ENCODE data around the gene STAP1. TPM values are rescaled to one million over a fixed set of nuclear protein-coding genes. Genes with fewer than 3 reads are reported as not detected.

STAP1 gene
- total RNA-seq, 1 donor: not detected

- Histone ChIP-seq H2AFZ (ENCODE audit: low read length) (no peak overlapping the region), H4K20me1 (ENCODE audit: insufficient read depth, low read length) (no peaks in the 10 kb centered on the region)
- TF ChIP-seq, protein P1, sequence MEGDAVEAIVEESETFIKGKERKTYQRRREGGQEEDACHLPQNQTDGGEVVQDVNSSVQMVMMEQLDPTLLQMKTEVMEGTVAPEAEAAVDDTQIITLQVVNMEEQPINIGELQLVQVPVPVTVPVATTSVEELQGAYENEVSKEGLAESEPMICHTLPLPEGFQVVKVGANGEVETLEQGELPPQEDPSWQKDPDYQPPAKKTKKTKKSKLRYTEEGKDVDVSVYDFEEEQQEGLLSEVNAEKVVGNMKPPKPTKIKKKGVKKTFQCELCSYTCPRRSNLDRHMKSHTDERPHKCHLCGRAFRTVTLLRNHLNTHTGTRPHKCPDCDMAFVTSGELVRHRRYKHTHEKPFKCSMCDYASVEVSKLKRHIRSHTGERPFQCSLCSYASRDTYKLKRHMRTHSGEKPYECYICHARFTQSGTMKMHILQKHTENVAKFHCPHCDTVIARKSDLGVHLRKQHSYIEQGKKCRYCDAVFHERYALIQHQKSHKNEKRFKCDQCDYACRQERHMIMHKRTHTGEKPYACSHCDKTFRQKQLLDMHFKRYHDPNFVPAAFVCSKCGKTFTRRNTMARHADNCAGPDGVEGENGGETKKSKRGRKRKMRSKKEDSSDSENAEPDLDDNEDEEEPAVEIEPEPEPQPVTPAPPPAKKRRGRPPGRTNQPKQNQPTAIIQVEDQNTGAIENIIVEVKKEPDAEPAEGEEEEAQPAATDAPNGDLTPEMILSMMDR (IDR thresholded peaks at IDR 0.05; ENCODE audit: extremely low read depth, low read depth, low read length): no peak
Measured at GRCh38 chr4:67638136-67638535, 79.6 kb downstream of the STAP1 start.

DNA sequence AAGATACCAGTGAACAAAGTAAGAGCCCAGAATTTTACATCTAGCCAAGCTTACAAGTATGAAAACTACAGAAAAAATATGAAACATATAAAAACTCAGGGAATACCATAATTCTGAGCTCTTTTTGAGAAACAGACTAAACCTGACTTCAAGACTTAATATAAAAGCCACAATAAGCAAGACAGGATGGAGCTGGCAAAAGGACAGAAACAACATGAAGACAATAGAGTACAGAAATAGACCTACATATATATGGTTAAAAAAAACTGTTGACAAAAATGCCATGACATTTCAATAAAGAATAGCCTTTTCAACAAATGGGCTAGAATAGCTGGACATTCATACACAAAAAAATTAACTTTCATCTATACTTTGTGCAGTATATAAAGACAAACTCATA lies 93.0 kb downstream of the STAP1 start:
- H4K20me1 ChIP-seq (ENCODE audit: insufficient read depth, low read length): no peaks in the 10 kb centered on the region
- no peaks in the 10 kb centered on the region for H3K27me3 ChIP-seq (ENCODE audit: insufficient read depth, low read length)
- no peak overlapping the region for H3K4me2 ChIP-seq (ENCODE audit: insufficient read depth, low read length)
- no peak overlapping the region for H3K4me3 ChIP-seq (ENCODE audit: insufficient read depth, low read length)
- TF ChIP-seq, protein P1 (IDR thresholded peaks at IDR 0.05; ENCODE audit: extremely low read depth, low read depth, low read length): no peak
- no peaks in the 10 kb centered on the region for H3K4me1 ChIP-seq (ENCODE audit: insufficient read depth, low read length)
- peaks cover 4% of the 10 kb centered on the region for H3K36me3 ChIP-seq (ENCODE audit: insufficient read depth, low read length)
- no peaks in the 10 kb centered on the region for H3K9me3 ChIP-seq (ENCODE audit: low read depth, low read length)
- DNase-seq (ENCODE audit: insufficient read length, low spot score, missing footprints): no peak
- H3K79me2 ChIP-seq (ENCODE audit: insufficient read depth, low read length): no peaks in the 10 kb centered on the region
- no peak overlapping the region for H3K27ac ChIP-seq (ENCODE audit: low read depth, low read length)
- no peak overlapping the region for H2AFZ ChIP-seq (ENCODE audit: low read length)

More at GRCh38 chr4:67638136-67638535, 79.6 kb downstream of the STAP1 start:
- H3K79me2 ChIP-seq (ENCODE audit: insufficient read depth, low read length): no peaks in the 10 kb centered on the region
- no peaks in the 10 kb centered on the region for H3K4me1 ChIP-seq (ENCODE audit: insufficient read depth, low read length)
- H3K27me3 ChIP-seq (ENCODE audit: insufficient read depth, low read length): no peaks in the 10 kb centered on the region
- no peak overlapping the region for H3K27ac ChIP-seq (ENCODE audit: low read depth, low read length)
- no peak for DNase-seq (ENCODE audit: insufficient read length, low spot score, missing footprints)
- no peak overlapping the region for H3K4me3 ChIP-seq (ENCODE audit: insufficient read depth, low read length)
- H3K9me3 ChIP-seq (ENCODE audit: low read depth, low read length): no peaks in the 10 kb centered on the region
- H3K36me3 ChIP-seq (ENCODE audit: insufficient read depth, low read length): peaks cover 21% of the 10 kb centered on the region
- no peak overlapping the region for H3K4me2 ChIP-seq (ENCODE audit: insufficient read depth, low read length)

Small RNA genes lying within 50 kb of the gene (small RNA-seq; reads per million reads assigned to genes)
- gene AC096720.1: not detected

Other genes starting within 250 kb of the STAP1 start
- 19.9 and 23.3 TPM in 2 replicates for gene CENPC, start 13.2 kb upstream of the STAP1 start, total RNA-seq
- 60.7 and 60.8 TPM in 2 replicates for gene UBA6, start 142.4 kb downstream of the STAP1 start, total RNA-seq
- not detected in 2 replicates for gene GNRHR, start 195.7 kb downstream of the STAP1 start, total RNA-seq